GM19467 (cell line): ENCODE measurements around the gene ENTREP1.

Experiments
- ATAC-seq: cut with Tn5 transposase; IDR thresholded peaks from one replicate; pipeline ENCODE4 v1.9.1; 2021; ENCODE audit warnings: mild to moderate bottlenecking, moderate library complexity; ENCODE audit not compliant: unreplicated experiment

Gene ENTREP1

DNA sequence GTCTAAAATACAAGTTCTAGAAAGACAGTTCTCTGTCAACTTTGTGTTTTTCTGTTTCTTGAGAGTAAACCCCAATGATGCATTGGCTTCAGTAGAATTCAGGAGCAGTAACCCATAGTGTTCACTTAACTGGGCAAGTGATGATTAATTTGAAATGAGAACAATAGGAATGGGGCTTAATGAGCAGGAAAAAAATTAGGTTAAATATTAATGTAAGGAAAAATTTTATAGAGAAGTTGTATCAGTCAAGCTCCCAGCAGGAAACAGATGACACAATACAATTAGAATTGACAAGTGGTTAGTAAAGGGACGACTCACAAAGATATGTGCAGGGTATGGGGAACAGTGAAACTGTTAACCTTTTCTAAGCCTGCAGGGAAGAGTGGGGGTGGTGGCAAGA lies 38.2 kb downstream of the ENTREP1 start:
- ATAC-seq: no peak

DNA sequence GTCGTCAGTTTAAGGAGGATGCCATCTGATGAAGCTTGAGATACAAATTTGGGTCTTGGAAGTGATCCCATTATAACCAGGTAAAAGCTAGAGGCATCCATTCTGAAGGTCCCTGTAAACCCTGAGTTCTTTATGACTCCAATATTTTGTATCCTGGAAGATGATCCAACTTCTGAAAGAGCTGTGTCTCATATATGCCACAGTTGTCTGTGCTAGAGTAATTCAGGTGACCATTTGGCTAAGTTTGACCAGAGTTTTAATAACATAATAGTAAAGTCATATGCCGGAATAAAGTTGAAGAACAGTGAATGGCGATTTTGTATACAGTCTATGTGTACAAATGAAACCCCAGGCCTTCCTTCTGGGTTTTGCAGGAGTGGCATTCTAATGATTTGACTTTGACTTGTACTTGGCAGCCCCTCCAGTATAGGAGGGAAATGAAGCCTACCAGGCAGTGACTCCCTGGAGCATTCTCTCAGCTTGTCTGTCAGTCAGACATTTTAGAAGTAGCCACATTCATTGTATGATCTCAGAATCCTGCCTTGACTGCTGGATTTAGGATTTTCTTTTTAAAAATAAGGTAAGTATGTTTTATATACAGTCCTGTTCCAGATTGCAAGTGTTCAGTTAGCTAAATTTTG lies 39.6 kb downstream of the ENTREP1 start:
- ATAC-seq: no peak

DNA sequence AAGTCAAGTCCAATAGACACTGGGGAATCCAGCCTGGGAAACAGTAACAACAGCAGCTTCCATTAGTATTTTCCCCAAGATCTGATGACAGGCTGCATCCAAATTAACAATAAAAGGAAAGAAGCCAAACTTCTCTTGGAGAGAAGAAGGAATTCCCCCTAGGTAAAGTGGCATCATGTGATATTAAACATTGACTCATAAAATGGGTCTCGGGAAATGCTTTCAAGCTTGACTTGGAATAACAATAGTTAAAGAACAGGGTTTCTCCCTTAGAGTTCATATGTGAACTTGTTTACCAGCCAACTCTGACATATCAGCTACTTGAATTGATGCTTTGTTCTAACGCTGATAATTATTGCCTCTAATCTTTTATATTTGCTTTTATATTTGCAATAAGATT lies 45.4 kb downstream of the ENTREP1 start:
- no peak for ATAC-seq

DNA sequence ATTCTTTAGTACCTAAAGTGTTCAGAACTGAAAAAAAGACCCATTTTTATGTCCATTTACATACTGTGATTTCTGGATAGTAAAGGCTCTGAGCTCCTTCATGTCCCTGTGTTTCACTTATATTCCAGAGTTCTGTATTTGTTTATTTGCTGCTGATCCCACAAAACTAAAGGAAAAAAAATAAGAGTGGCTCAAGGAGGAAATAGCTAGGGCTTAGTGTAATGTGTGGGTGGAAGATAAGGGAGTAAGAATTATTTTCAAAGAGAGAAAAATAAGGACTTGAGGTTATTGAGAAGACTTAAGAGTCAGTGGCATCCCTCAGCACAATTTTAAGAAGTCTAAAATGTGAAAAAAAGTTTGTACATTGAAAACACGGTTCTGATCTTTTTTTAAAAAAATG lies 46.0 kb downstream of the ENTREP1 start:
- no peak for ATAC-seq

DNA sequence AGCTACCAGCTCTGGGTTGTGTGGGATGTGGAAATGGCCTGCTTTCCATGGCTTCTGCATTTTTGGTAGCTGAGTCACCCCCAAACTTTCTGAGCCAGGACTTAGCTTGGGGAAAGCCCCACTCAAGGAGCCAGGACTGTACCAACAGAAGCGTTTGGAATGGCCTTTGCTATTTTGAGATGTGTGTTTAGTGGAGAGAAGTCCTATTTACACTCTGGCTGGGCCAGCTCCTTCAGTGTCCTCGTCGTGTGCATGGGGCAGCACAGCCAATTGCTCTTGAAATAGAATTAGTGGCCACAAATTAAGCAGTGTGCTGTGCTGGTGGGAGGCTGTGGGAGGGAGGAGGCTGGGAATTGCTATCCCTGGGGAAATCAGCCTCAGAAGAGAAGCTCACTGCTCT lies 51.6 kb downstream of the ENTREP1 start:
- ATAC-seq: no peak

DNA sequence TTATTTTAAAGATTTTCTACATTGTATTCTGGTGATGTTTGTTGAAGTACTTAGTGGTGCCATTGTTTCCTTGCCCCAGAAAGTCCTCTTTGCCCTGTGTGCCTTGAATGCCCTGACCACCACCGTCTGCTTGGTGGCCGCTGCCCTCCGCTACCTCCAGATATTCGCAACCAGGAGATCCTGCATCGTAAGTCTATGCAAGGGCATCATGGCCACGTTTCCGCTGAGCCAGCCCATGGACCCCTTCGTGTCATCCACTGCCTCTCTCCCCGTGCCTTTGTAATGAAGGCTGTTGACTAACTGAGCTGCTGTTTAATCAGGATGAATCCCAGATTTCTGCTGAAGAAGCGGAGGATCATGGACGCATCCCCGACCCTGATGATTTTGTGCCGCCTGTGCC lies 52.3 kb downstream of the ENTREP1 start:
- ATAC-seq: no peak

DNA sequence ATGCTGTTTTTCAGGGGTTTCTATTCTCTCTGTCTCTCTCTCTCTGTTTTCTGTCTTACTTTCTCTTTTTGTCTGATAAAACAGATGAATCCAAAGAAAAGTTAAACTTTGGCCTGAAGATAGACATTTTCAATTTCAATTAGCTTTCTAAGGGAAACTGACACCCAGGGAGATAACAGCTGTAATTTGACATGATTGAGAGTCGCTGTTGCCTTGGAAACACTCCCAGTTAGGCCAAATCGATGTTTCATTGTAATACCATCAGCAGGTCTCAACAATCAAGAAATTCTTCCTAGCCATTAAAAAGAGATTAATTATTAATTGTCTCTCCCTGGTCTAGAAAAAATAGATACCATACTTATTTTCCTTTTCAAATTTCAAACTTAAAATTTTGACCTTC lies 53.0 kb downstream of the ENTREP1 start:
- ATAC-seq: no peak

DNA sequence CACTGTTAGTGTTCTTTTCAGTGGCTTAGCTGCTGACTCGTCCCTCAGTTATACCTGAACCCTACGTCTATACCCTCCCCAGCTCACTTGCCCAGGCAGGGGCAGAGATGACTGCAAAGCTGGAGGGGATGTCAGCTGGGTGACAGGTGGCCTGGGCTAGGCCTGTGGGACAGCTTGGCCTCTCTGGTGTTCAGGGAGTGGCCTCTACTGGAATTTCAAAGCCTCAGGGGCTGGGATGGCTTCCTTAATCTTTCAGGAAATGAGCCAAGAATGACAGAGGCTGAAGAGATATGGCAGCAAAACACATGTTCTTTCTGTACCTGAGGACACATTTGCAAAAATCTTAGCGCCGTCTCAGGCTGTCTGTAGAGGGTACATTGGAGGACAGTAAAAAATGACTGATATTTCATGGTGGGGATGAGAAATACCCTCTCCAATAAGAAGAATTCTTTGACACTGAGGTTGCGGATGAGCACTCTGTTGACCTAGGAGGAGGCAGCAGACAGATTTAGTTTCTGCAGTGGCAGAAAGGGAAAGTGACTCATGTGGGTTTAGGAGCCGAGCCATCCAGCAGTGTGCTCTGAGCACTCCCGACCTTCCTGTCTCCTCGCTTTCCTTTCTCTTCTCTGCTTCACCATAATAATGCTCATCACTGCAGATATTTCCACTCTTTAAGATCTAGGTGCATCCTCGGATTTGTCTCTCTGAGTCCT lies 54.4 kb downstream of the ENTREP1 start:
- no peak for ATAC-seq

DNA sequence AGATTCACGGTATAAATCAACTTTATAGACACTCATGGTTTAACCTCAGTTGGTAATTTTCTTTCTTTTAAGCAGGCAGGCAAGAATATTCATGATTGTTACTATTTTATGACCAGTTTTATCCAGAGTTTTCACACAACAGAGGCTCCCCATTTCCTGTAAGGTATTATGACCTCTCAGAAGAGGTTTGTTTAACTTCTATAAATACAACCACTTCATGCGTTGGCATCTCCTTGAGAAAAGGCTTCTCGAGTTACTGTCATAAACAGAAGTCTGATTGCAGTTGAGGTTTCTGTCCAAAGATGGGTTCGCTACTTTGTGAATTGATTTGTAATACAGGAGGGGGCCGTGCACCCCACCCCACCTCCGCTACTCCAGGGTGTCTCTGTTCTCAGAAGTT lies 55.3 kb downstream of the ENTREP1 start:
- no peak for ATAC-seq

DNA sequence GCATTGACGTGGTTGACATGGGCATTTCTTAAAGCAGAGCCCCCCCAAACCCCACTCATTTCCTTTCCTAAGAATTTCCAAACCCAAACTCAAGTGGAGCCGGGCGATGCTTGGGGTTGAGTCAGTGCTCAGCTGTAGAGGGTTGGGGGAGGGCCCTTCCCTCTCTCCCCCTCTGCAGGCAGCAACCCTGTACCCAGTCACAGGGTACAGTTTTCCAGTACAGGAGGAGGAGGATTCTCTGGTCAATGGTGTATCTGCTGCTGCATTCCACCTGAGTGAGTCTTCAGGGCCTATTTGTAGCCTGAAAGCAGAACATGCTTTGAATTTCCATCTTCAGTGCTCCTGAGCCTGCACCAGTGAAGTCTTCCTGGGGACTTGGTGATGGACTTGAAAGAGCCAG lies 55.8 kb downstream of the ENTREP1 start:
- no peak for ATAC-seq

DNA sequence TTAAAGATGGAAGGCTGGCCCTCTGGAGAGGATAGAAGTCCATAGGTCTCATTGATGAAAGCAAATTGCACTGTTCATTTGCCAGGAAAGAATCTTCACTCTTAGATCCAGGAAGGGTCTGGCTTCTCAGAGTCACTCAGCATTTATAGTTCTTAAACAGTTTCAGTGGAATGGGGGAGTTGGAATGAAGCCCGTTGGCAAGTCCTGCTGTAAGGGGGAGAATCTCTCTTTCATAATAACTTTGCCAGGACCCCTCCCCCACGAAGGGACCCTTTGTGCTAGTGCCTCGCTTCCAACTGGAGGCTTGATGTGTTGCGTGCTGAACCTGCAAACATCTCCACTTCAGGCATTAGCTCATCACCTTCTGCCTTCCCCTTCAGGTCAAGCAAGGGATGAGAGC lies 57.1 kb downstream of the ENTREP1 start:
- ATAC-seq: no peak

DNA sequence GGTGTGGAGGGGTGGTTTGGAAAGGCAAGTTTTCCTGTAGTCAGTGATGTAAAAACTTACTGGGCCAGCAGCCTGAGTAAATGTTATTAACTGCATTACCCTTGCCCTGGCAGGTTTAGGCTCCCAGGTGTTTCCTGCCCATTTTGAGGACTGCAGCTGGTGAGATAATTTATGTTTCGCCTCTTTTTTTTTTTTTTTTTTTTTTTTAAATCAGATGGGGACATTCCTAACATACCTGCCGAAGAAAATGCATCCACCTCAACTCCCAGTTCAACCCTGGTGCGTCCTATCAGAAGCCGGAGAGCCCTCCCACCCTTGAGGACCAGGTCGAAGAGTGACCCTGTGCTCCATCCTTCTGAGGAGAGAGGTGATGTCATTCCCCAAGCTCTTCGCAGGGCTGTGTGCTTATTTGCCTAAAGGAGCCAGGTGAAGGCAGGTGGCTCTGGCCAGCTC lies 60.6 kb downstream of the ENTREP1 start:
- no peak for ATAC-seq

DNA sequence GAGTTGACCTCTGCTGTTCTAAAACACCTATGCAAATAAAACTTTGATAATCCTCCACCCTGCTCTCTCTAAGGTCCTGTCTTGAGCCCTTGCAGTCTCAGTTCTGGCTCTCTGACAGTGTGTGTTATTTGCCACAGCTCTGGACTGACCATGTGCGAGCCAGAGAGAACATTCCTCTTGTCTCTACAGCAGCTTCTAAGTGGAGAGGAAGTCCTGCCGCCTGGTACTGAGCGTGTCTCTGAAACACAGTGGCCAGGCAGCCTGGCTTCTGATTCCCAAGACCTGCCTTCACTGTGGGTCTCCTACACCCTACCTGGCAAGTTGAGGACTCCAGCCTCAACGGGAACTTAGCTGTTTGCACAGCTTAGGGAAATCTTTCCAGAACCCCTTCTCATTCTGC lies 61.6 kb downstream of the ENTREP1 start:
- no peak for ATAC-seq

DNA sequence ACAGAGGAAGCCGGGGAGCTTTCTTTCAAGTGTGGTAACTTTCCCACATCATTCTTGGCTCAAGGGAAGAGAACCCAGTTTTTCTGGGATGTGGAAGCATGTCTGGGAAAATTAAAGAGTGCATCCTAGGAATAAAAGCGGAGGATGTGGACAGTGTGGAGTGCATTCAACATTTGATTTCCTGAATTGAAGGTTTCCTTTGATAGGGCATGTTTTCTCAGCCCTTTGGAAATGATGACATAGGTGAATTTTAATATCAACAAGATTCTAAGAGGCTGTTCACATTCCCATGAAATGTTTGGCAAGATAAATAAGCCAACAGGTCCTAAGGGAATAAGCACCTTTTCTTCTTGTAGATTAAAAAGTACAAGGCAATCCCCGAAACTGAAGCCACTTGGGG lies 63.6 kb downstream of the ENTREP1 start:
- no peak for ATAC-seq

DNA sequence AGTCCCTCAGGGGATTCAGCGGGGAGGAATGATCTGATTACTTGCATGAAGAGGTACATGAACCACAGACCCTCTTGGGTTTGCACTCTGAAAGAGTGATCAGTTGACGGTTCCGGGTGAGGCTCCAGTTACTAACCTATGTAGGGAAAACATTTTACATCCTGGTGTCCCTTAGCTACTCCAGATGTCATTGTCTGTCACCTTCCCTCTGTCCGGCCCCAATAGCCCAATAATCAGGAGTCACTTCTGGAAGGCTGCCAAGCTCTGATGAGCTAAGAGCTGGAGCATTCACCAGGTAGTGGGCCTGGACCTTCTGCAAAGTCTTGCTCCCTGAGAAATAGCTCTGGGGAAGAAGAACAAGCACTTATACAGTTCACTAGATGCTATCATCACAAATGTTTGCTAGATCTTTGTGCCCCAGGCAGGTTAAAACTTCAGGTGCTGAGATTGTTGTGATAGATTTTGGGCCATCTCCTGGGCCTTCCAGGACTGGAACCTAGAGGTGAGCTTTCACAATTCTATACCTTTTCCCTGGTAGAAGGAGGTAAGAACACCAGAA lies 64.5 kb downstream of the ENTREP1 start:
- ATAC-seq: no peak

DNA sequence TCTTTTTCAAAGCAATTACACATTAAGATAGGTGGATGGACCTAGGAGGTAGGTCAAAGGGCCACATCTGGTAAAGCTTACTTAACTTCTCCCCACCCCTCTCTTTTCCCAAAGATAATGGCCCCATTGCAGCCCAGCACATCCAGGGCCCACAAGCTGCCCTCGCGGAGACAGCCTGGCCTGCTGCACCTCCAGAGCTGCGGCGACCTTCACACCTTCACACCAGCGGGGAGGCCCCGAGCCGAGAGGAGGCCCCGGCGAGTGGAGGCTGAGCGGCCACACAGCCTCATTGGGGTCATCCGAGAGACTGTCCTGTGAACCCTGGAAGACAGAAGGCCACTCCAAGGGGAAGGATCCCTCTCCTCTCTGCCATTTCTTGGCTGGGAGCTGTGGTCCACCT lies 66.5 kb downstream of the ENTREP1 start:
- ATAC-seq: no peak

DNA sequence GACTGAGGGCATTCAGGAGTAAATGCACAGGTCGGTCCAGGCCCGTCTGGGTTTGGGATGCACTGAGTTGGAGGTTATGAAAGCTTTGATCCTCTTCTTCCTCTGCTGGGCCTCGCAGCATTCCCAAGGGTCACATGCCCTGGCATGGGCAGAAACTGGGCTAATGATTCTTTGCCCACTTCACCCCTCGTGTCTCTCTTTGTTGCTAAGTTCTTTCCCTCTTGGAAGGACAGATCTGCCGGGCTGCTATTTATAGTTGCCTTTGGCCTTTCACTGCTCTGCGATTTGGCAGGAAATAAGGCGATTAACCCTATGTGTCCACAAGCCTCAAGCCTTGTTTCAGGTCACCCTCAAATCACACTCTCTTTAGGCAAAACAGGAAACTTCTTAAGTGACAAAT lies 66.9 kb downstream of the ENTREP1 start:
- ATAC-seq: no peak

DNA sequence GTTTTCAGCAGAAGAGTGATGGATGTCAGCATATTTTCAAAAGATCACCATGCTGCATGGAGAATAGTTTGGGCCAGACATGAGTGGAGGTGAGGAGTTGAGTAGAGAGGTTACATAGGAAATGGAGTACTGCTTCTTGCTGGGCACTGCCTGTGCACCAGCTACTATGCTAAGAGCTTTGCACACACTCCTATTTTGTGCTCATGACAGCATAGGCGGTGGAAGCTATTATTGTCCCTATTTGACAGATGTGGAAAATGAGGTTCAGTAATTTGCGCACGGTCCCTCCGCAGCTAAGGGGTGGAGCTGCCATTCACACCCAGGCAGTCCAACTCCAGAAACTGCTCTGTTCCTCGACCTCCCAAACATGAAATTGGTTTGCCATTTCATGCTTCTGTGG lies 67.8 kb downstream of the ENTREP1 start:
- ATAC-seq: no peak

DNA sequence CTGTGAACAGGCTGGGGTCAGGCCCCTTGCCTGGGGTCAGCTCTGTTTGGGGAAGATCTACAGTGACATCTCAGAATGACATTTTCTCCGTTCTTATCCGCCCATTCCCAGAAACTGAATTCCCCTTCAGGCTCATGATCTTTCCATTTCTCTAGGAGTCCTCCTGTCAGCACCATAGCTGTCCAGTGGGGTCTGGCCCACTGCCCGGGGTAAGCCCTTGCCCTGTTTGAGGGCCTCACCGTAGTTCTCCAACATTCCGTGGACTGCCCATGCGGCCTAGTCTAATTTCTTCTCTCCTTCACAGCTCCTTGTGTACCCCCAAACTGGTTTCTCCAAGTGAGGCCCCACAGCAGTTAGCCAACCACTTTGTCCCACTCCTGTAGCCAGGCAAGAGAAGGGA lies 68.4 kb downstream of the ENTREP1 start:
- no peak for ATAC-seq

DNA sequence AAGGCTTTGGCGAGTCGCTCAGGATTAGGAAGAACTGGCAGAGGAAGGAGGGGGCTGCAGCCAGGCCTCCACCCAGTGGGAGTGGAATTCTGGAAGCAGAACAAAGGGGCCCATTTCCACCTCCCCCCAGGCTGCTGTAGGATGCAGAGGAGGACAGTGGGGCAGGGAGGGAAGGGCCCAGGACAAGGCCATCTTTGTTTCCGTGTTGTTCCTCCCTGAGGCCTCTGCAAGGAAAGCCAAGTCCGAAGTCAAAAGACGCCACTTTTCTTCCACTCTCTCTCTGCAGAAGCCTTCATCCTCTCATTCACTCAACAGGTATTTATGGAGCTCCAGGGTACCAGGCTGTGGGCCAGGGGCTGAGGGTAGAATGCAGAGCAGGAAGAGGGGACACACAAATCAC lies 70.7 kb downstream of the ENTREP1 start:
- ATAC-seq: no peak

DNA sequence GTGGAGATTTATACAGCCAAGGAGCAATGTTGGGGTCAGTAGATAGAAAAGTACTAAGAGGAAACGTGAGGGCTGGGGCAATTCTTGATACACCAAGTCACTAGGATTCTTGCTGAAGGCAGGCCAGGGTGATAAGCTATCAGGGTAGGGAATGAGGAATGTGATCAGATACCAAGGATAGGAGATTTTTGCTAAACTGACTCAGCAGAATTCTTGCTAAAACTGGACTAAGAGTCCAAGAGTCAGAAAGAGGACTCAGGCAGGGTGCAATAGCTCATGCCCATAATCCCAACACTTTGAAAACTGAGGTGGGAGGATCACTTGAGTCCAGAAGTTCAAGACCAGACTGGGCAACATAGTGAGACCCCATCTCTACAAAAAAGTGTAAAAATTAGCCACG lies 71.7 kb downstream of the ENTREP1 start:
- no peak for ATAC-seq

DNA sequence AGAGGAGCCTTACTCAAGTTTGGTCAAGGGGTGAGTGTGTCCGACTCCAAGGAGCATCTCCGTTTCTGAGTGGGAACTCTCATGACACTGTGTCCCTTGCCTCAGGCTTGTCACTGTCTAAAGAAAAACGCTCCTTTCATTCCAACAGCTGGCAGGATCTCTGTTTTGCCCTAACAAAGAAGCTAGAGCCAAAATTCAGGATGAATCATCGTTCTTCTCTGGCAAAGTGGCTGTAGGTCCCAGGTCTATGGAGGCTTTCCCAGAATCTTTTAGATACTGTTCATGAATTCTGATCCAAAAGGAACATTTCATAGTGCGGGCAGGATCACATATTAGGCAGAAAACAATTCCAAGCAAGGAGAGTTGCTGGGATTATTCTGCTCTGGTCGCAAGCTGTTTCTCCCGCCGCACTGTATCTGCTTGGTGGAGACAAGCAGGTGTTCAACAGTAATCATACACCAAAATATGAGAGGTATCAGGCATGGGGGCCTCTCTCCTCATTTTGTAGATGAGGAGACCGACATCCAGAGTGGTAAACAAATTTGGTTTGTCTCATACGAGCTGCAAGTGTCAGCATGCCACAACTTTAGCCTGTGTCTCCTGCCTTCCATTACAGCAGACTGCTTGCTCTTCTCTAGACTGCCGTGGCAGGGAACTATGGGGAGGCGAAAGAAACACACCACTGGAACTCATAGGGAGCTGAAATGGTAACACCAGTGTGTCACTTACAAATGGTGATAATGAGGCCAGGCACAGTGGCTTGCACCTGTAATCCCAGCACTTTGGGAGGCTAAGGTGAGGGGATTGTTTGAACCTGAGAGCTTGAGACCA lies 72.6 kb downstream of the ENTREP1 start:
- ATAC-seq: no peak
